Stimulated activated CD8-positive, alpha-beta memory T cell treated with anti-CD3 and anti-CD28 coated beads, Interleukin-12 subunit alpha, Interleukin-12 subunit beta, amount 100 ng/mL, for 4 hours (primary cell): ENCODE results near the gene AIFM3.
A peak's percentile ranks its signal among the peaks of the same experiment; 100 is the strongest.
"Not testable (repeated sequence)": the region's sequence is repeated elsewhere in the genome, so short reads cannot be mapped to it uniquely, and the experiment has no call there.

ENCODE experiments used
- DNase-seq: peaks from one replicate; pipeline ENCODE4 v3.0.0-alpha.2; 2020; ENCODE audit warnings: low read depth

Gene AIFM3

GRCh38 chr22:21003782-21004181, 36.7 kb downstream of the AIFM3 start:
- no peak for DNase-seq

GRCh38 chr22:21009208-21009607, 42.2 kb downstream of the AIFM3 start:
- DNase-seq: not testable (repeated sequence)

GRCh38 chr22:21009638-21010425, 42.8 kb downstream of the AIFM3 start:
- no peak for DNase-seq

- no peak for DNase-seq
These were observed 43.5 kb downstream of the AIFM3 start for GRCh38 chr22:21010426-21011113.

GRCh38 chr22:21012446-21013407, 45.7 kb downstream of the AIFM3 start:
- DNase-seq: no peak

GRCh38 chr22:21013657-21014201, 46.7 kb downstream of the AIFM3 start:
- no peak for DNase-seq

- peak; percentile 74 for DNase-seq
These were observed 47.2 kb downstream of the AIFM3 start for GRCh38 chr22:21014202-21014725.

- DNase-seq: no peak
These were observed 47.8 kb downstream of the AIFM3 start, which contains the start of gene P2RX6 for GRCh38 chr22:21014726-21015465. Gene P2RX6, plus strand, starts transcription at chr22:21015165. Its CDS starts 10 bp downstream, at chr22:21015175.

- DNase-seq: no peak
These were observed 48.5 kb downstream of the AIFM3 start for GRCh38 chr22:21015466-21016006.

- no peak for DNase-seq
These were observed 49.8 kb downstream of the AIFM3 start for GRCh38 chr22:21016644-21017420.

- DNase-seq: no peak
These were observed 51.3 kb downstream of the AIFM3 start for GRCh38 chr22:21018314-21018713.

GRCh38 chr22:21020802-21021429, 53.9 kb downstream of the AIFM3 start:
- no peak for DNase-seq

GRCh38 chr22:21022507-21022906, 55.5 kb downstream of the AIFM3 start:
- DNase-seq: no peak

- DNase-seq: no peak
These were observed 56.0 kb downstream of the AIFM3 start for GRCh38 chr22:21022955-21023614.

GRCh38 chr22:21025266-21025665, 58.2 kb downstream of the AIFM3 start:
- no peak for DNase-seq

- DNase-seq: no peak
These were observed 59.0 kb downstream of the AIFM3 start for GRCh38 chr22:21025763-21026755.
